ENCODE data around the gene CDC14C. TPM values are rescaled to one million over a fixed set of nuclear protein-coding genes. Genes with fewer than 3 reads are reported as not detected.

Gene CDC14C
- total and polyA plus RNA-seq, 2 experiments from 2014 or later, result 0.17 TPM; not detected in 1

- TF ChIP-seq ZNF462 (CRISPR knock-in tag; IDR thresholded peaks at IDR 0.05), result no peak
- no peak for TF ChIP-seq CTCF (conservative IDR thresholded peaks at IDR 0.05; ENCODE audit: low read depth in 2 of 2)
- TF ChIP-seq ZNF114 (CRISPR knock-in tag; IDR thresholded peaks at IDR 0.05), result no peak
- TF ChIP-seq STAT1 (IDR thresholded peaks at IDR 0.05; ENCODE audit: unreplicated experiment), result no peak
- no peak for TF ChIP-seq EZH2phosphoT487 (IDR thresholded peaks at IDR 0.05; ENCODE audit: unreplicated experiment)
Observed at GRCh38 chr7:48976253-48976652, 51.9 kb downstream of the CDC14C start (continued).

GRCh38 chr7:48976850-48977249, 52.5 kb downstream of the CDC14C start:
- Histone ChIP-seq H3K27ac (ENCODE audit: low read depth) (no peak overlapping the region), H4K20me1 (replicated peaks; ENCODE audit: insufficient read depth) (no peaks in the 10 kb centered on the region), H3K36me3 (ENCODE audit: insufficient read depth) (no peaks in the 10 kb centered on the region), H3K4me3 (no peak overlapping the region), H3F3A (replicated peaks; ENCODE audit: low read depth) (no peaks in the 10 kb centered on the region), H3K27me3 (ENCODE audit: insufficient read depth) (no peaks in the 10 kb centered on the region), H2AFZ (no peak overlapping the region), H3K4me1 (ENCODE audit: insufficient read depth) (no peaks in the 10 kb centered on the region), H3K79me2 (replicated peaks; ENCODE audit: insufficient read depth) (no peaks in the 10 kb centered on the region), H3K9me2 (ENCODE audit: insufficient read depth) (0 out of 2 replicates have a peak, but pooled peaks cover 10% of the 10 kb centered on the region), H3K4me2 (no peak overlapping the region)
- no peak for ATAC-seq
- Mint-ChIP-seq H3K4me3 (no peak overlapping the region), H3K4me1 (no peaks in the 10 kb centered on the region), H3K9me3 (no peaks in the 10 kb centered on the region), H3K27ac (no peak overlapping the region), H3K27me3 (ENCODE audit: insufficient read depth, low read depth, poor library complexity) (no peaks in the 10 kb centered on the region), H3K36me3 (ENCODE audit: low read depth) (no peaks in the 10 kb centered on the region)
- DNase-seq (ENCODE audit: low spot score), result no peak
- TF ChIP-seq NANOG (IDR thresholded peaks at IDR 0.05; ENCODE audit: borderline replicate concordance), result no peak
- TF ChIP-seq ZNF331 (CRISPR knock-in tag; IDR thresholded peaks at IDR 0.05; ENCODE audit: low read depth), result no peak
- TF ChIP-seq JUNB (IDR thresholded peaks at IDR 0.05; ENCODE audit: unreplicated experiment), result no peak
- no peak for TF ChIP-seq ZNF114 (CRISPR knock-in tag; IDR thresholded peaks at IDR 0.05)
- TF ChIP-seq ZNF462 (CRISPR knock-in tag; IDR thresholded peaks at IDR 0.05), result no peak
